RCC 7860 (cell line): ENCODE measurements around the gene AGRN.

Source experiments
- DNase-seq: peaks from one replicate; pipeline ENCODE4 v3.0.0-alpha.2; 2015; ENCODE audit warnings: low spot score
- FAIRE-seq: peaks from 2 replicates; lab custom pipeline; 2012; peaks lifted over from hg19 to GRCh38; lab: Jason Lieb, UNC

Gene AGRN

GRCh38 chr1:1033731-1034438 is 14.0 kb downstream of the AGRN start:
- FAIRE-seq (no peak), DNase-seq (no peak)

- DNase-seq, result no peak
- FAIRE-seq, result no peak
Measured at GRCh38 chr1:1034439-1034781, 14.5 kb downstream of the AGRN start.

- no peak for DNase-seq
Measured at GRCh38 chr1:1035291-1035943, 15.5 kb downstream of the AGRN start.

GRCh38 chr1:1037366-1038327 is 17.7 kb downstream of the AGRN start:
- FAIRE-seq, result no peak
- DNase-seq, result no peak

More at GRCh38 chr1:1035291-1035943, 15.5 kb downstream of the AGRN start:
- FAIRE-seq, result no peak

- FAIRE-seq (no peak), DNase-seq (no peak)
Measured at GRCh38 chr1:1038694-1039093, 18.8 kb downstream of the AGRN start.

GRCh38 chr1:1039145-1039910 is 19.4 kb downstream of the AGRN start:
- FAIRE-seq (no peak), DNase-seq (no peak)

GRCh38 chr1:1040004-1040991 is 20.4 kb downstream of the AGRN start:
- DNase-seq (peak; percentile 37), FAIRE-seq (no peak)

GRCh38 chr1:1041092-1041523 is 21.2 kb downstream of the AGRN start:
- DNase-seq (no peak), FAIRE-seq (no peak)

GRCh38 chr1:1041873-1042272 is 22.0 kb downstream of the AGRN start:
- FAIRE-seq, result no peak
- DNase-seq, result no peak

GRCh38 chr1:1042835-1043234 is 22.9 kb downstream of the AGRN start:
- DNase-seq, result no peak
- no peak for FAIRE-seq

- no peak for DNase-seq
- no peak for FAIRE-seq
Measured at GRCh38 chr1:1043411-1043810, 23.5 kb downstream of the AGRN start.

- no peak for FAIRE-seq
- no peak for DNase-seq
Measured at GRCh38 chr1:1043921-1044320, 24.0 kb downstream of the AGRN start.

- no peak for FAIRE-seq
- DNase-seq, result no peak
Measured at GRCh38 chr1:1044455-1045078, 24.6 kb downstream of the AGRN start.

- FAIRE-seq, result no peak
- no peak for DNase-seq
Measured at GRCh38 chr1:1045129-1045528, 25.2 kb downstream of the AGRN start.

- no peak for DNase-seq
- FAIRE-seq, result no peak
Measured at GRCh38 chr1:1046243-1046642, 26.3 kb downstream of the AGRN start.

GRCh38 chr1:1046767-1047166 is 26.8 kb downstream of the AGRN start:
- no peak for FAIRE-seq
- DNase-seq, result no peak

GRCh38 chr1:1047407-1047806 is 27.5 kb downstream of the AGRN start:
- FAIRE-seq (no peak), DNase-seq (no peak)

- no peak for FAIRE-seq
- DNase-seq, result no peak
Measured at GRCh38 chr1:1047963-1048362, 28.0 kb downstream of the AGRN start.

- FAIRE-seq (no peak), DNase-seq (no peak)
Measured at GRCh38 chr1:1048765-1049164, 28.8 kb downstream of the AGRN start.
